ENCODE measurements around the gene ZNF277.
A peak's percentile ranks its signal among the peaks of the same experiment; 100 is the strongest.

The ZNF277 gene

GRCh38 chr7:112185005-112185834, 21.3 kb upstream of the ZNF277 start:
- no peak for DNase-seq (ENCODE audit: low spot score)

DNA sequence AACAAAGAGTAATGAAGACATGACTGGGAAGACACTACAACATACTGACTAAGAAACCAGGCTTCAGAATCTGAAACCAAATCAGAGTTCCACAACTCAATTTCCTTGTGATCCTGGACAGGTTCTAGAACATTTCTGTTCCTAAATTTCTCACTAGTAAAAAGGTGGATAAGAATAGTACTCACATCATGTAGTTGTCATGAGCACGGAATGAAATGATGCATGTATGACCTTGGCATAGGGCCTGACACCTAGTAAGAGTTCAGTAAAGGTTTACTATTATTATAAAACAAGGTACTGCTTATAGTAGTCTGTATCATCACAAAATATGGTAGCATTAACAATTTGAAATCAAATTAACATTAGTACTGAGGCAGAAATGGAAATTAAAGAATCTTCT, 20.2 kb upstream of the ZNF277 start:
- no peak for DNase-seq (ENCODE audit: low spot score)

DNA sequence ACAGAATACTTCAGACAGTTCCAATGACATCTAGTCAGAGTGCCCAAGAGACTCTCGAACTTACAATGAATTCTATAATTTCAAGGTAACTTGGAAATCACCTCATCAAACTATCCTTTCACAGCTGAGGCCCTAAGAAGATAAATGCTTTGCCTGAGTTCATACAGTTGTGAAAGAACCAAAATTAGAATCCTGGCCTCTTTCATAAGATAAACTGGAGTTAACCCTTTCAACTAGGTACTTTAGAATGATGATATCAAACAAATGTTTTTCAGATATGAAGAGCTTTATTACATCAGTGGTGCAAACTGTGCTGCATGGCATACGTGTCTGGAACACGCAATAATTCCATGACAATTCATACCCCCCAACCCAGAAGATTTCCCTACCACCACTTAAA, 18.2 kb upstream of the ZNF277 start:
- no peak for DNase-seq (ENCODE audit: low spot score)

DNA sequence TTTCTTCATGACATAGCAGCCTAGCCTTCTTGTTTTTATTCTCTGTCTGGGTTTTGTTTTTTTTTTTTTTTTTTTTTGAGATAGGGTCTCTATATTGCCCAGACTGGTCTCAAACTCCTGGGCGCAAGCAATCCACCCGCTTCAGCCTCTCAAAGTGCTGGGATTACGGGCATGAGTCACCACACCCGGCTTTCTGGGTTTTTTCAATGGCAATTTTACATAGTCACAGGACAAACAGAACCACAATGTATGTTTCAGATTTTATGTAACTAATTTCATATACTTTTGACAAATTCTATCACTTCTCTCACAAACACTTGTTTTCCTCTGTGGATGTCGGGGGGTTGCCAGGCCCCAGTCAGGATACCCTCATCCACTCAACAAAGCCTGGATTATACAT, 16.8 kb upstream of the ZNF277 start:
- no peak for DNase-seq (ENCODE audit: low spot score)

- DNase-seq (ENCODE audit: low spot score) = no peak
Observed at GRCh38 chr7:112190120-112190519, 16.4 kb upstream of the ZNF277 start.

GRCh38 chr7:112192236-112193154, 14.0 kb upstream of the ZNF277 start:
- no peak for DNase-seq (ENCODE audit: low spot score)

- no peak for DNase-seq (ENCODE audit: low spot score)
Observed at GRCh38 chr7:112193915-112194502, 12.5 kb upstream of the ZNF277 start.

- no peak for DNase-seq (ENCODE audit: low spot score)
Observed at GRCh38 chr7:112195717-112196116, 10.8 kb upstream of the ZNF277 start.

DNA sequence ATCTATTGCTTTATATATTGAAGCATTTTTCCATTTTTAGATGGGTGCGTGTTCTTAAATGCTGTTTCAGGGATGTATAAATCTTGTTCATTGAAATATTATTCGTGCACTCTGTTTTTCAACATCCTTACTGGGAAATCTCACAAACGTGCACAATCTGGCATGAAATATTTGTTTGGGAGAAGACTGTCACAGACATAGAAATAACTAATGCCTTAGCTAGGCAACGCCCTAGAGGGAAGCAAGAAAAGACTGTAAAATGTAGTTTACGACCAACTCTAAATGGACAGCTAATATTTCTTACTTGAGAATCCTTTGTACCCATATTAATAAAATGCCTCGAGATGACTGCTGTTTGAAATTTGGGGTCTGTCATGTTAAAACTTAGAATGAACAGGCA, 9.2 kb upstream of the ZNF277 start:
- no peak for DNase-seq (ENCODE audit: low spot score)

DNA sequence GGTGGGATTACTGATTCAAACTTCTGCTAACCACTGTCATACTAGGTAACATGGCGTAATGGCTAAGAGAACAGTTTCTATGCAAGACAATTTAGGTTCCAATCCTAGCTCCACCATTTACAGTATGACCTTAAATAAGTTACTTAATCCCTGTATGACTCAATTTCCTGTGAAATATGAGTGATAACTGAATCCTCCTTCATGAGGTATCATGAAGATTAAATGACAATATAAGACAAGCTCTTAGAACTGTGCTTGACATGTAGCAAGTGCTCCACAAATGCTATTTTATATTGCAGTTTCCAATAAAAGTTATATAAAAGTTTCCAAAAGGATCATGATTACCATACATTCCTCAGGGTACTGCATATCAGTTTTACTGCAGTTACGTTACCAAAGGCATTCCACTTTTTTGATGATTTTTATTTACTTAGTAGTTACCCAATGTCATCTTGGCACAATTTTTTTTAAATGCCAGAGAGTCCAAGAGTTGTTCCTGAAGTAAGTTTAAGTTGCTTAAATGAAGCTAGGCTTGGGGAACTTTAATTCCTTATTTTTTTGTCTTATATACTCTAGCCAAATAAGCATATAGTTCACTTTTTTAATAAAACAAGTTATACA, 7.3 kb upstream of the ZNF277 start:
- no peak for DNase-seq (ENCODE audit: low spot score)

GRCh38 chr7:112199672-112200071, 6.8 kb upstream of the ZNF277 start:
- DNase-seq (ENCODE audit: low spot score) = no peak

GRCh38 chr7:112201411-112201810, 5.1 kb upstream of the ZNF277 start:
- DNase-seq (ENCODE audit: low spot score) = no peak

DNA sequence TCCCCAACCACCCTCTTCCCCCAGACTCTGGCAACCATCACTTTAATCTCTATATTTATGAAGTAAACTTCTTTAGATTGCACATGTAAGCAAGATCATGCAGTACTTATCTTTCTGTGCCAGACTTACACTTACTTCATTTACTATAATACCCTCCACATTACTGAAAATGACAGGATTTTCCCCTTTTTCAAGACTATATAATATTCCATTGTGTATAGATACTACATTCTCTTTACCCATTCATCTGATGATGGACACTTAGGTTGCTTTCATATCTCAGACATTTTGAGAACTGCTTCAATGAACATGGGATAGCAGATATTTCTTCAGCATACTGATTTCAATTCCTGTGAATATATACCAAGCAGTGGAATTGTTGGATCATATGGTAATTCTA, 4.7 kb upstream of the ZNF277 start:
- DNase-seq (ENCODE audit: low spot score) = no peak

- DNase-seq (ENCODE audit: low spot score) = peak; percentile 24
Observed at GRCh38 chr7:112202816-112203215, 3.7 kb upstream of the ZNF277 start.

GRCh38 chr7:112203365-112203739, 3.1 kb upstream of the ZNF277 start:
- no peak for DNase-seq (ENCODE audit: low spot score)

DNA sequence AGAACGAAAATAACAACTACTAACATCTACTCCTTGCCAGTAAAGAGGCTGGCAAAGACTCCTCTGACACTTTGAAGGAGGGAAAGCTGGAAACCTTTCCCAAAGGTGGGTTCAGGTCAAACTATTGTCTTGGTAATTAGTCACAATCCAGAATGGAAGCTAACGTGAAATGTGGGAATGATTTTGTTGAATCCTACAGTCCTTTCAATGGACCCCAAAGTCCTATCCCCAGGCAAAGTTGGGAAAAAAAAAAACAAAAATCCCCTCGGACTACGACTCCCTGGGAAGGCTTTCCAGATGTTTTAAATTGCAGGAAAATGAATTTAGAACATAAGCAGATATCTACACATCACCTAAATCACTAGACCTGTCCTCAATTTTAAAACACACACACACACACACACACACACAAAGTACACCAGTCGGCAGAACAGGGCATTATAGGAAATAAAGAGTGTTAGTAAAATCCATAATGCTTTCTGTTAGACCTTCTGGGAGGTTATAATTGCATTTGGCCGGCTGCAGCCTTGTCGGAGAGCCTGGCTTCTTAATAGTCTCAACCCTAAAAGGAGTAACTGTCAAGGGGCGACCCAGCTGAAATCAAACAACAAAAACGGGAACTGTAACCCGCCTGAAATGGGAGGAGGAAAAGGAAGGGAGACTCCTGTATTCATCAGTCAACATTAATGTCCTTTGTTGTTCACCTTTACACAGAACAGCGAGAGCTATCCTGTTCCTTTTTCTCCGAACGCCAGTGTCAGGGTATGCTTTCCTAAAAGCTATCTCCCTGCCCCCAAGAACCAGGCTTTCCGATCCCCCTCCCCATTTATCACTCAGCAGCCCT, 1.8 kb upstream of the ZNF277 start:
- DNase-seq (ENCODE audit: low spot score) = no peak

DNA sequence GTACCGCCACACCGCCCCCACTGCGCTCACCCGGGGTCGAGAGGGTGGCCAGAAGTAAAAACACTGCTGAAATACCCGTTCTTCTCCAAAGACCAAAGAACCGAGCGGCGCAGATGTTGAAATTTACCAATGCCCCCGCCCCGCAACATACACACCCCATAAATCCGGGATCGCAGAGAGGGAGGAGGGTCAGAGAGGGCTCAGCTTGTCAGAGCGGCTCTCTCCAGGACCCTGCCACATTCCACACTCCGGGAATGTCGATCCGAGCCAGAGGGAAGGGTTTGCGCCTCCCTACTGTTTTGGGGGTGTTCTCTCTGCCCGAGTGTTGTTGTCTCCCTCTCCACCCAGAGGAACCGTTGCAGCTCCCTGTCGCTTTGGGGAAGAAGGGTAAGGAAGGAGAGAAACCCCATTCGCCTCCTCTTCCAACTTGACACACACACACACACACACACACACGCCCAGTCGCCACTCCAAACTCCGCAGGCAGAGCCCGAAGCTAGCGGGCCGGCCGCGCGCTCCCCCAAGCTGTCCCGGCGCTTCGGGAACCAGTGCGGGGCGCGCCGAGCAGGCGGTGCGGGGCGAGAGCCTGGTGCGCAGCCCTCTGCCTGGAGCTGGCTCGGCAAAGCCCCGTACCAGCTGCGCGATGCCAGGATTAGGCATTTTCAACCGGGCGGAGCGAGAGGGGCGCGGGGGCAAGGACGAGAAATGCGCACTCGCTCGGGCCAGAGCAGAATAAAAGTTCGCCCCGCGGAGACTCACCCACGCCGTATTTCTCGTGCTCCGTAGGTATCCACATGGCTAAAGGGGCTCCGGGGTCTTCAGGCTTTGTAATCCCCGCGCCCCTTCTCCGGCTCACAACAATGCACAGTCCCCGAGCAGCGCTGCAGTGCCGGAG, 905 bp upstream of the ZNF277 start:
- no peak for DNase-seq (ENCODE audit: low spot score)

GRCh38 chr7:112206991-112207592, 597 bp downstream of the ZNF277 start:
- peak; percentile 3 for DNase-seq (ENCODE audit: low spot score)

DNA sequence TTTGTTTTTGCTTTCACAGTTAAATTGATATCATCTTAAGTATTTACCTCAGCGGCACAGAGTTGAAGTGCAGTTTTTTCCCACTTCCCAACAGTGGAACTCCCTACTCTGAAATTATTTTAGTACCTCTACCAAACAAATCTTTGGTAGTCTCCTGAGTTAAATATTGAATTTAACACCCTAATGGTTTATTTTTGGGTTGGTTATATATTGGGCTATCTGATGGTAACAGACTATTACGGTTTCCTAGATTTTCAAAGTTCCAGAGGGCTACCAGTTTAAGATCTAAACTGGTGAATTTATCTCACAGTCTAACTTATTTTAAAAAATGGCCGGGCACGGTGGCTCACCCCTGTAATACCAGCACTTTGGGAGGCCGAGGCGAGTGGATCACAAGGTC, 1.3 kb downstream of the ZNF277 start:
- no peak for DNase-seq (ENCODE audit: low spot score)

- DNase-seq (ENCODE audit: low spot score) = no peak
Observed at GRCh38 chr7:112211348-112211907, 4.9 kb downstream of the ZNF277 start.

Data from hematopoietic multipotent progenitor cell treated with erythropoietin and hydrocortisone succinate and interleukin-3 and kit ligand, for 15 days (in vitro differentiated cells).